AG09309 (cell line): ENCODE results near the gene POU4F3.

Experiments used
- DNase-seq: peaks from one replicate; pipeline ENCODE4 v3.0.0-alpha.2; 2010; ENCODE audit warnings: low read depth
- H3K4me3 ChIP-seq: 2 replicates; pipeline ENCODE4 v1.5.1; 2011; ENCODE audit warnings: mild to moderate bottlenecking, low read depth, low read length, moderate library complexity; ENCODE audit not compliant: control insufficient read depth
- CTCF ChIP-seq: IDR thresholded peaks from 2 replicates; pipeline ENCODE4 v1.5.1; 2011; ENCODE audit warnings: mild to moderate bottlenecking, low read depth, low read length, inconsistent platforms; ENCODE audit not compliant: insufficient read depth, control insufficient read depth; ENCODE audit errors: missing control alignments

POU4F3 gene

GRCh38 chr5:146306838-146307237, 31.8 kb upstream of the POU4F3 start:
- no peak overlapping the region for H3K4me3 ChIP-seq
- no peak for TF ChIP-seq CTCF
- no peak for DNase-seq

- no peak for TF ChIP-seq CTCF
- no peak for DNase-seq
- no peak overlapping the region for H3K4me3 ChIP-seq
Observed at GRCh38 chr5:146307796-146308195, 30.8 kb upstream of the POU4F3 start.

GRCh38 chr5:146310540-146310939, 28.1 kb upstream of the POU4F3 start:
- TF ChIP-seq CTCF, result no peak
- no peak for DNase-seq
- no peak overlapping the region for H3K4me3 ChIP-seq

GRCh38 chr5:146311278-146311677, 27.4 kb upstream of the POU4F3 start:
- TF ChIP-seq CTCF, result no peak
- no peak overlapping the region for H3K4me3 ChIP-seq
- DNase-seq, result no peak

GRCh38 chr5:146313027-146313426, 25.6 kb upstream of the POU4F3 start:
- no peak for DNase-seq
- no peak for TF ChIP-seq CTCF
- H3K4me3 ChIP-seq, result no peak overlapping the region

- no peak overlapping the region for H3K4me3 ChIP-seq
- no peak for DNase-seq
- TF ChIP-seq CTCF, result no peak
Observed at GRCh38 chr5:146321571-146321970, 17.1 kb upstream of the POU4F3 start.

GRCh38 chr5:146327257-146327870, 11.3 kb upstream of the POU4F3 start:
- no peak overlapping the region for H3K4me3 ChIP-seq
- no peak for DNase-seq
- no peak for TF ChIP-seq CTCF
